ENCODE results near the gene ZFP42. TPM values are rescaled to one million over a fixed set of nuclear protein-coding genes. Genes with fewer than 3 reads are reported as not detected.

The ZFP42 gene
- total and polyA plus RNA-seq, 2 experiments from 2014 or later: 4.4 to 4.5 TPM

DNA sequence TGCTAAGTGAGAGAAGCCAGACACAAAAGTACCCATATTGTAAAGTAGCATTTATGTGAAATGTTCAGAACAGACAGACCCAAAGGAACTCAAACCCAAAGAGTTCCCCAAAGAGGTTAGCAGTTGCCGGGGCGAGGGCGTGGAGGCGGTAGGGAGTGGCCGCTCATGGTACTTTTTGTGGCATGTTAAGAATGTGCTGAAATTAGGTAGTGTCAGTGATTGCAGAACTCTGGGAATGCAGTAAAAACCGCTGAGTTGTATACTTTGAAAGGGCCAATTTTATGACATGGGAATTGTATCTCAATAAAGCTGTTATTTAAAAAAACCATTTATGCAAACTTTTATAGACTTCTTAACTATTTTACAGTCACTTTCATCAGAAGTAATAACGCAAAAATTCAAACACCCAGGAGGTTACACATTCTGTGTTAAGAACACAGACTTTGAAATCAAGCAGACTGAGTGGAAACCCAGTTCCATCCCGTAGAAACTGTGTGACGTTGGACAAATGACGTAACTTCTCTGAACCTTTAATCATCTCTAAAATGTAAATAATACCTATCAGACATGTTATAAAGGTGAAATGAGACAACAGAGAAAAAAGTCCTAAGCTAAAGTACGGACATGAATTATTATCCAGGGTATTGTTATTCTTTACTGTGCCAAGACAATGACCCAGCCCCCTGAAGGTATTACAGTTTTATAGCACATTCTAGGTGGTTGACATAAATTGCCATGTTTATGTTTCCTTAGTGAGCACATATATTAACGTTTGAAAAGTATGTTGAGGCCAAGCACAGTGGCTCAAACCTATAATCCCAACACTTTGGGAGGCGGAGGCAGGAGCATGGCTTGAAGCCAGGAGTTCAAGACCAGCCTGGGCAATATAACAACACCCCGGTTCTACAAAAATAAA is 19.7 kb downstream of the ZFP42 start:
- Histone ChIP-seq H2AFZ (no peak overlapping the region), H3K4me2 (peak overlapping the region; percentile 37), H3K9me3 (ENCODE audit: low read depth) (no peaks in the 10 kb centered on the region), H3K4me3 (no peak overlapping the region), H3K79me2 (no peaks in the 10 kb centered on the region), H3K4me1 (ENCODE audit: insufficient read depth) (peaks cover 29% of the 10 kb centered on the region), H3K27me3 (no peaks in the 10 kb centered on the region), H4K20me1 (ENCODE audit: insufficient read depth, poor library complexity, severe bottlenecking) (no peaks in the 10 kb centered on the region), H3K9me2 (replicated peaks; ENCODE audit: insufficient read depth) (no peaks in the 10 kb centered on the region), H3K36me3 (replicated peaks; ENCODE audit: insufficient read depth, low read depth) (no peaks in the 10 kb centered on the region), H3K27ac (peak overlapping the region; percentile 72)
- 26% methylated on average over 14 of the region's 14 CpGs for WGBS (ENCODE audit: low lambda C conversion rate, missing lambda C conversion rate)
- DNase-seq (ENCODE audit: low spot score): peak; percentile 43
- no peak for TF ChIP-seq EZH2phosphoT487 (IDR thresholded peaks at IDR 0.05; ENCODE audit: low read depth, severe bottlenecking, unreplicated experiment)
- no peak for TF ChIP-seq EZH2 (IDR thresholded peaks at IDR 0.05; ENCODE audit: borderline replicate concordance)
- TF ChIP-seq, protein P1, sequence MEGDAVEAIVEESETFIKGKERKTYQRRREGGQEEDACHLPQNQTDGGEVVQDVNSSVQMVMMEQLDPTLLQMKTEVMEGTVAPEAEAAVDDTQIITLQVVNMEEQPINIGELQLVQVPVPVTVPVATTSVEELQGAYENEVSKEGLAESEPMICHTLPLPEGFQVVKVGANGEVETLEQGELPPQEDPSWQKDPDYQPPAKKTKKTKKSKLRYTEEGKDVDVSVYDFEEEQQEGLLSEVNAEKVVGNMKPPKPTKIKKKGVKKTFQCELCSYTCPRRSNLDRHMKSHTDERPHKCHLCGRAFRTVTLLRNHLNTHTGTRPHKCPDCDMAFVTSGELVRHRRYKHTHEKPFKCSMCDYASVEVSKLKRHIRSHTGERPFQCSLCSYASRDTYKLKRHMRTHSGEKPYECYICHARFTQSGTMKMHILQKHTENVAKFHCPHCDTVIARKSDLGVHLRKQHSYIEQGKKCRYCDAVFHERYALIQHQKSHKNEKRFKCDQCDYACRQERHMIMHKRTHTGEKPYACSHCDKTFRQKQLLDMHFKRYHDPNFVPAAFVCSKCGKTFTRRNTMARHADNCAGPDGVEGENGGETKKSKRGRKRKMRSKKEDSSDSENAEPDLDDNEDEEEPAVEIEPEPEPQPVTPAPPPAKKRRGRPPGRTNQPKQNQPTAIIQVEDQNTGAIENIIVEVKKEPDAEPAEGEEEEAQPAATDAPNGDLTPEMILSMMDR (IDR thresholded peaks at IDR 0.05; ENCODE audit: poor library complexity): no peak

DNA sequence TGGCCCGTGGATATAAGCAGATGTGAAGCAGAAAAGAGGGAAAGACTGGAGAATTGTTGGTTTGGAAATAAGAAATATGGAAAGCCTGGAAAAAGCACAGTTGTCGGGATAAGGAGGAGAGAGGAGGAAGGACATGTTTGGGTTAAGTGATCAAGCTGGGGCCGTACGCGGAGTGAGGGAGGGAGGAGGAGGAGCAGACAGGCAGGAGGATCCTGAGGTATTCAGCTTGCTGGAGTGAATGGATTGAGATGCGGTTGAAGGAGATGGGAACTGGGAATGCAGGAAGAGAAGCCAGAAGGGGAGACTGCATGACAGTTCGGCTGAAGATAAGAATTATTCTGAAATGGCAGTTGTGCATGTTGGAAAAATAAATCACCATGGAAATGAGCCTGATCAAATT is 21.2 kb downstream of the ZFP42 start:
- Histone ChIP-seq H3K79me2 (no peaks in the 10 kb centered on the region), H3K4me3 (no peak overlapping the region), H3K27me3 (no peaks in the 10 kb centered on the region), H3K27ac (no peak overlapping the region), H3K9me3 (ENCODE audit: low read depth) (no peaks in the 10 kb centered on the region), H4K20me1 (ENCODE audit: insufficient read depth, poor library complexity, severe bottlenecking) (no peaks in the 10 kb centered on the region), H3K4me1 (ENCODE audit: insufficient read depth) (peaks cover 29% of the 10 kb centered on the region), H3K9me2 (replicated peaks; ENCODE audit: insufficient read depth) (no peaks in the 10 kb centered on the region), H2AFZ (peak overlapping the region; percentile 43), H3K4me2 (no peak overlapping the region), H3K36me3 (replicated peaks; ENCODE audit: insufficient read depth, low read depth) (no peaks in the 10 kb centered on the region)
- WGBS (ENCODE audit: low lambda C conversion rate, missing lambda C conversion rate): 27% methylated on average over 7 of the region's 7 CpGs
- TF ChIP-seq, protein P1 (IDR thresholded peaks at IDR 0.05; ENCODE audit: poor library complexity): no peak
- TF ChIP-seq EZH2phosphoT487 (IDR thresholded peaks at IDR 0.05; ENCODE audit: low read depth, severe bottlenecking, unreplicated experiment) (no peak), EZH2 (IDR thresholded peaks at IDR 0.05; ENCODE audit: borderline replicate concordance) (no peak)
- no peak for DNase-seq (ENCODE audit: low spot score)

DNA sequence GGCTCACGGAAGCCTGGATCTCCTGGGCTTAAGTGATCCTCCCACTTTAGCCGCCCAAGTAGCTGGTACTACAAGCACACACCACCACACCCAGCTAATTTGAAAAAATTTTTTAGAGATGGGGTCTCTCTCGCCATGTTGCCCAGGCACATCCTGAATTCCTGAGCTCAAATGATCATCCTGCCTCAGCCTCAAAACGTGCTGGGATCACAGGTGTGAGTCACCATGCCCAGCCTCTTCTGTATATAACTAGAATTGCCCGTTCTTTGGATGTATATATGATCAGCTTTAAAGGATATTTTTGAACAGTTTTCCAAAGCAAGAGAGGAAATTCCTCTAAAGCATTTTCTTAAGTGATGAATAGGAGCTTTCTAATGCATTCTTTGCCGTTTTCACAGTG is 22.7 kb downstream of the ZFP42 start:
- no peak for DNase-seq (ENCODE audit: low spot score)
- H3K4me1 ChIP-seq (ENCODE audit: insufficient read depth): peaks cover 37% of the 10 kb centered on the region
- H3K27ac ChIP-seq: no peak overlapping the region
- no peaks in the 10 kb centered on the region for H3K9me2 ChIP-seq (replicated peaks; ENCODE audit: insufficient read depth)
- no peaks in the 10 kb centered on the region for H3K36me3 ChIP-seq (replicated peaks; ENCODE audit: insufficient read depth, low read depth)
- TF ChIP-seq EZH2 (IDR thresholded peaks at IDR 0.05; ENCODE audit: borderline replicate concordance) (no peak), EZH2phosphoT487 (IDR thresholded peaks at IDR 0.05; ENCODE audit: low read depth, severe bottlenecking, unreplicated experiment) (no peak)
- TF ChIP-seq, protein P1 (IDR thresholded peaks at IDR 0.05; ENCODE audit: poor library complexity): no peak
- no peaks in the 10 kb centered on the region for H4K20me1 ChIP-seq (ENCODE audit: insufficient read depth, poor library complexity, severe bottlenecking)
- H3K27me3 ChIP-seq: no peaks in the 10 kb centered on the region
- no peak overlapping the region for H3K4me3 ChIP-seq
- H2AFZ ChIP-seq: no peak overlapping the region
- H3K79me2 ChIP-seq: no peaks in the 10 kb centered on the region
- WGBS (ENCODE audit: low lambda C conversion rate, missing lambda C conversion rate): 86% methylated on average over 6 of the region's 6 CpGs
- H3K4me2 ChIP-seq: no peak overlapping the region
- no peaks in the 10 kb centered on the region for H3K9me3 ChIP-seq (ENCODE audit: low read depth)

Measured in hepatocyte (in vitro differentiated cells).